Activated T-cell treated with anti-CD3 and anti-CD28 coated beads, Interleukin-2, amount 50 U/mL, for 4 hours (primary cell): ENCODE measurements around the gene METTL2A. TPM values are rescaled to one million over a fixed set of nuclear protein-coding genes. Genes with fewer than 3 reads are reported as not detected.
"Not testable (repeated sequence)": the region's sequence is repeated elsewhere in the genome, so short reads cannot be mapped to it uniquely, and the experiment has no call there.

ENCODE experiments used
- ATAC-seq, 2 donors: fragments of 200-7000 bp; cut with Tn5 transposase; one replicate each; pipeline ENCODE4 v1.10.0; 2021
- DNase-seq: peaks from one replicate; pipeline ENCODE4 v3.0.0-alpha.2; 2020
- H3K27me3 Mint-ChIP-seq: one replicate; pipeline ENCODE4 v1.8.0; 2021; ENCODE audit warnings: low read depth, mixed read lengths
- H3K36me3 Mint-ChIP-seq: one replicate; pipeline ENCODE4 v1.8.0; 2022; ENCODE audit warnings: mixed read lengths; ENCODE audit not compliant: insufficient read depth
- H3K4me1 Mint-ChIP-seq: one replicate; pipeline ENCODE4 v1.8.0; 2021; ENCODE audit warnings: low read depth, mixed read lengths
- H3K4me3 Mint-ChIP-seq: one replicate; pipeline ENCODE4 v1.8.0; 2021; ENCODE audit warnings: mild to moderate bottlenecking, moderate library complexity, mixed read lengths
- H3K9me3 Mint-ChIP-seq: one replicate; pipeline ENCODE4 v1.8.0; 2021; ENCODE audit warnings: mixed read lengths
- total RNA-seq, 3 donors: library from RNA; stranded (reverse); gene quantifications; one replicate each; pipeline ENCODE4 v1.2.1, GENCODE V29; 2021

The METTL2A gene
- total RNA-seq, 3 donors from 2014 or later: 40.3 to 42.6 (median 41.0) TPM

GRCh38 chr17:62479639-62480258, 56.1 kb downstream of the METTL2A start:
- H3K9me3 Mint-ChIP-seq, DNase-seq, H3K27me3 Mint-ChIP-seq, H3K36me3 Mint-ChIP-seq, ATAC-seq: not testable (repeated sequence)
- Mint-ChIP-seq H3K4me3 (peak overlapping the region; percentile 92), H3K4me1 (peaks cover 34% of the 10 kb centered on the region)

GRCh38 chr17:62482553-62482952, 58.9 kb downstream of the METTL2A start:
- DNase-seq, H3K9me3 Mint-ChIP-seq, H3K27me3 Mint-ChIP-seq, ATAC-seq, H3K4me3 Mint-ChIP-seq, H3K36me3 Mint-ChIP-seq: not testable (repeated sequence)
- H3K4me1 Mint-ChIP-seq: peaks cover 45% of the 10 kb centered on the region

GRCh38 chr17:62490990-62491389, 67.3 kb downstream of the METTL2A start:
- not testable (repeated sequence) for H3K36me3 Mint-ChIP-seq, H3K27me3 Mint-ChIP-seq, H3K4me3 Mint-ChIP-seq, ATAC-seq, H3K9me3 Mint-ChIP-seq, DNase-seq
- H3K4me1 Mint-ChIP-seq: peaks cover 41% of the 10 kb centered on the region

- H3K36me3 Mint-ChIP-seq, DNase-seq, H3K4me3 Mint-ChIP-seq, H3K27me3 Mint-ChIP-seq, ATAC-seq, H3K9me3 Mint-ChIP-seq: not testable (repeated sequence)
- peaks cover 35% of the 10 kb centered on the region for H3K4me1 Mint-ChIP-seq
Observed at GRCh38 chr17:62493049-62493655, 69.5 kb downstream of the METTL2A start.

DNA sequence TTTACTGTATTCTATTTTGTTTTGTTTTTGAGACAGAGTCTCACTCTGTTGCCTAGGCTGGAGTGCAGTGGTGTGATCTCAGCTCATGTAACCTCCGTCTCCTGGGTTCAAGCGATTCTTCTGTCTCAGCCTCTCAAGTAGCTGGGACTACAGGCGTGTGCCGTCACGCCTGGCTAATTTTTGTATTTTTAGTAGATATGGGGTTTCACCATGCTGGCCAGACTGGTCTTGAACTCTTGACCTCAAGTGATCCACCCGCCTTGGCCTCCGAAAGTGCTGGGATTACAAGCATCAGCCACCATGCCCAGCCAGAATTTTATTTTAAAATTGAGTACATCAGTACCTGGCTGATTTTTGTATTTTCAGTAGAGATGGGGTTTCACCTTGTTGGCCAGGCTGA, 70.4 kb downstream of the METTL2A start:
- not testable (repeated sequence) for H3K9me3 Mint-ChIP-seq, DNase-seq, H3K36me3 Mint-ChIP-seq, ATAC-seq, H3K27me3 Mint-ChIP-seq, H3K4me3 Mint-ChIP-seq
- peaks cover 33% of the 10 kb centered on the region for H3K4me1 Mint-ChIP-seq

GRCh38 chr17:62496344-62496743, 72.6 kb downstream of the METTL2A start:
- not testable (repeated sequence) for ATAC-seq, H3K36me3 Mint-ChIP-seq, H3K4me3 Mint-ChIP-seq, H3K27me3 Mint-ChIP-seq, DNase-seq, H3K9me3 Mint-ChIP-seq
- H3K4me1 Mint-ChIP-seq: peaks cover 22% of the 10 kb centered on the region

- H3K4me3 Mint-ChIP-seq, DNase-seq, H3K27me3 Mint-ChIP-seq, H3K9me3 Mint-ChIP-seq, H3K36me3 Mint-ChIP-seq, ATAC-seq: not testable (repeated sequence)
- peaks cover 11% of the 10 kb centered on the region for H3K4me1 Mint-ChIP-seq
Observed at GRCh38 chr17:62498796-62499195, 75.1 kb downstream of the METTL2A start.

Other genes starting within 250 kb of the METTL2A start
- not detected for gene EFCAB3, start 43.3 kb upstream of the METTL2A start, total RNA-seq
- gene TLK2, start 54.9 kb downstream of the METTL2A start, total RNA-seq: 10 to 100 TPM; 30.1 to 35.0 (median 33.1) TPM
- gene MRC2, start 203.8 kb downstream of the METTL2A start, total RNA-seq: 1 to 10 TPM; 3.4 to 6.2 (median 3.8) TPM